MM.1S (cell line): ENCODE results near the gene C17orf107.

Source experiments
- CTCF ChIP-seq: fragments of 300-600 bp; sonication (generic); IDR thresholded peaks from 2 replicates; pipeline ENCODE4 v1.5.1; 2016; ENCODE audit warnings: antibody characterized with exemption, low read length, mixed read lengths
- EZH2 ChIP-seq: fragments of 300-600 bp; sonication (generic); optimal IDR thresholded peaks from 2 replicates; pipeline ENCODE3; 2017; ENCODE audit warnings: low read depth, mild to moderate bottlenecking, antibody characterized with exemption, low read length, mixed read lengths

GRCh38 chr17:4948931-4949320, 49.6 kb downstream of the C17orf107 start:
- TF ChIP-seq EZH2 (no peak), CTCF (no peak)
